Aorta (tissue), 5 donors: ENCODE measurements around the gene KIRREL2. TPM values are rescaled to one million over a fixed set of nuclear protein-coding genes. Genes with fewer than 3 reads are reported as not detected.
A peak's percentile ranks its signal among the peaks of the same experiment; 100 is the strongest.

Experiments used
- ATAC-seq: fragments of 200-7000 bp; cut with Tn5 transposase; one replicate; pipeline ENCODE4 v1.9.1; 2022; ENCODE audit warnings: moderate library complexity; ENCODE audit not compliant: low FRiP score
- DNase-seq, 2 donors: peaks; one replicate each; pipeline ENCODE4 v3.0.0-alpha.2; 2020
- H3K27ac ChIP-seq, 2 donors: one replicate each; pipeline ENCODE4 v1.5.1; 2013; ENCODE audit warnings: low read length in 2 of 2, mild to moderate bottlenecking in 2 of 2, moderate library complexity in 2 of 2, control low read depth in 1 of 2, inconsistent platforms in 1 of 2, low read depth in 1 of 2
- H3K27me3 ChIP-seq, 2 donors: one replicate each; pipeline ENCODE4 v1.6.1; 2013; ENCODE audit warnings: control low read depth in 1 of 2, low read length in 1 of 2, mild to moderate bottlenecking in 1 of 2, moderate library complexity in 1 of 2; ENCODE audit not compliant: insufficient read depth in 2 of 2, control insufficient read depth in 1 of 2
- H3K36me3 ChIP-seq, 2 donors: one replicate each; pipeline ENCODE4 v1.6.1; 2013; ENCODE audit warnings: control low read depth in 1 of 2, low read length in 1 of 2, mild to moderate bottlenecking in 1 of 2; ENCODE audit not compliant: insufficient read depth in 2 of 2, control insufficient read depth in 1 of 2
- H3K4me1 ChIP-seq, 2 donors: one replicate each; pipeline ENCODE4 v1.6.1; 2013; ENCODE audit warnings: low read length in 2 of 2, control low read depth in 1 of 2, mild to moderate bottlenecking in 1 of 2, moderate library complexity in 1 of 2; ENCODE audit not compliant: insufficient read depth in 2 of 2, control insufficient read depth in 1 of 2
- H3K4me3 ChIP-seq, 2 donors: one replicate each; pipeline ENCODE4 v1.5.1; 2013; ENCODE audit warnings: low read length in 2 of 2, control low read depth in 1 of 2, mild to moderate bottlenecking in 1 of 2
- H3K9me3 ChIP-seq: one replicate; pipeline ENCODE4 v1.6.1; 2013; ENCODE audit warnings: mild to moderate bottlenecking, low read length; ENCODE audit not compliant: control insufficient read depth
- WGBS, 2 donors: extraction: QIAGEN DNeasy Blood & Tissue Kit; methylation state at CpG; one replicate each; pipeline ENCODE4 v1.1.7; 2013; 5-methylcytosine and 5-hydroxymethylcytosine counted together
- intact Hi-C, 2 donors: fragments of 100-400 bp; cut with DNase I; formaldehyde crosslinking; loops; one replicate each; pipeline versions ENCODE4 v1.14.2 to v1.15.0; 2022
- polyA plus RNA-seq, 2 donors: library from polyadenylated mRNA; stranded (reverse); fragments of 200-250 nt; gene quantifications; one replicate each; pipeline ENCODE4 v1.2.3, GENCODE V29; 2013
- total RNA-seq, 2 donors: library from RNA; stranded (reverse); fragmentation: NEBNext Ultra II Directional; extraction: Animal tissue kit (Norgen Biotek cat#: 25700); gene quantifications; one replicate each; pipeline ENCODE4 v1.2.1, GENCODE V29; 2021
- donor health status: healthy with polysubstance abuse.
- donor health status: Bipolar disorder and iron deficiency.
- donor health status: DM: no; HTN: no; CAD: no.
- donor health status: DM: no; HTN: no; CAD: no.
- donor health status: DM: yes; HTN: yes; CAD: no.

KIRREL2 gene
- total and polyA plus RNA-seq, 4 donors, result 0.08 to 0.50 TPM; not detected in 2

DNA sequence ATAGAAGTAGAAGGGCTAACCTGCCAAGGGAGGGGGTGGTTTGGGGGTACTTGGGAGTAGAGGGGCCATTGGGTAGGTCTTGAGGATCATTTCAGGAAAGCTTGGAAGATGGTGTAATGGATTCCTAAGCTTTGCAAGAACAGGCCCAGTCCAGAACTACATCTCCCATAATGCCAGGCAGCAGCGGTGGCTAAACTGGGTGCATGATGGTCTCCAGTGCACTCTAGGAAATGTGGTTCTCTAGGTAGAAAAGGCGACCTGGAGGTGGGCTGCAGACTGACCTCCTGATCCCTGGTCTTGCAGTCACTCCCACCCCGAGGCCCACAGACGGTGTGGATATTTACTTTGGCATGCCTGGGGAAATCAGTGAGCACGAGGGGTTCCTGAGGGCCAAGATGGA, 15.5 kb downstream of the KIRREL2 start:
- ATAC-seq (no peak), DNase-seq (no peak)
- intact Hi-C loops, result loop anchor here in 1 of 2 donors (10.0 kb wide), 1 partner anchor 63 kb away; the partner anchor contains the start of gene LRFN3
- H3K4me1 ChIP-seq, result no peaks in the 10 kb centered on the region
- no peaks in the 10 kb centered on the region for H3K36me3 ChIP-seq
- no peak overlapping the region for H3K4me3 ChIP-seq
- no peaks in the 10 kb centered on the region for H3K9me3 ChIP-seq
- 83% methylated on average over 5 of the region's 5 CpGs for WGBS, 2 donors
- H3K27ac ChIP-seq, result no peak overlapping the region
- no peaks in the 10 kb centered on the region for H3K27me3 ChIP-seq

DNA sequence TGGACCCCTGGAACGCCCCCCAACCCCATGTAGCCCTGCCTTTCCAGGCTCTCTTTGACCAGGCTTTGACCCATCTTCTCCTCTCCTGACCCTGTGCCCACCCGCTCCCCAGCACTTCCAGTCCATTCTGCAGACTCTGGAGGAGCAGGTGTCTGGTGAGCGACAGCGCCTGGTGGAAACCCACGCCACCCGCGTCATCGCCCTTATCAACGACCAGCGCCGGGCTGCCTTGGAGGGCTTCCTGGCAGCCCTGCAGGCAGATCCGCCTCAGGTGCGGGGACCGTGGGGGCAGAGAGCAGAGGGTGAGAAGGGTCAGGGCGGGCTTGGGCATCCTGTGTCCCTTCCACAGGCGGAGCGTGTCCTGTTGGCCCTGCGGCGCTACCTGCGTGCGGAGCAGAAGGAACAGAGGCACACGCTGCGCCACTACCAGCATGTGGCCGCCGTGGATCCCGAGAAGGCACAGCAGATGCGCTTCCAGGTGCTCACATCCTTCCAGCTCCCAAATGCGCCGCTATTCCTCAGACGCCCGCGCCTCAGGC, 17.8 kb downstream of the KIRREL2 start:
- Histone ChIP-seq H3K4me1 (no peaks in the 10 kb centered on the region), H3K4me3 (no peak overlapping the region), H3K27me3 (no peaks in the 10 kb centered on the region), H3K36me3 (no peaks in the 10 kb centered on the region), H3K9me3 (no peaks in the 10 kb centered on the region), H3K27ac (no peak overlapping the region)
- ATAC-seq, result no peak
- intact Hi-C loops, result loop anchor here in 1 of 2 donors (10.0 kb wide), 1 partner anchor 60 kb away; the partner anchor contains the start of gene LRFN3
- DNase-seq, result no peak
- 95 to 97% methylated on average over 29 to 32 of the region's 32 CpGs for WGBS, 2 donors

DNA sequence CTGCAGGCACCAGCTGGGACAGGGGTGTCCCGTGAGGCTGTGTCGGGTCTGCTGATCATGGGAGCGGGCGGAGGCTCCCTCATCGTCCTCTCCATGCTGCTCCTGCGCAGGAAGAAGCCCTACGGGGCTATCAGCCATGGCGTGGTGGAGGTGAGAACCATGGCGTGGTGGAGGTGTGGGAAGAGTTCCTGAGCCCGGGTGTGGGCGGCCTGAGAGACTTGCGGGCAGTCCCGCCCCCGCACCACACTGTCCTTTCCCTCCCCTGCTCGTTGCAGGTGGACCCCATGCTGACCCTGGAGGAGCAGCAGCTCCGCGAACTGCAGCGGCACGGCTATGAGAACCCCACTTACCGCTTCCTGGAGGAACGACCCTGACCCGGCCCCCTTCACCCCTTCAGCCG, 22.4 kb downstream of the KIRREL2 start:
- WGBS, 2 donors, result 67% methylated on average over 22 to 23 of the region's 23 CpGs
- intact Hi-C loops, result loop anchor here (5.0 to 10.0 kb wide), 2 partner anchors 56 to 102 kb away; partner anchors contain the start of genes ARHGAP33 (in 1 of the 2) and LRFN3 (in 1 of the 2)
- Histone ChIP-seq H3K27ac (no peak overlapping the region), H3K4me3 (no peak overlapping the region), H3K27me3 (no peaks in the 10 kb centered on the region), H3K36me3 (no peaks in the 10 kb centered on the region), H3K4me1 (no peaks in the 10 kb centered on the region), H3K9me3 (no peaks in the 10 kb centered on the region)
- ATAC-seq, result peak; percentile 9
- no peak for DNase-seq

DNA sequence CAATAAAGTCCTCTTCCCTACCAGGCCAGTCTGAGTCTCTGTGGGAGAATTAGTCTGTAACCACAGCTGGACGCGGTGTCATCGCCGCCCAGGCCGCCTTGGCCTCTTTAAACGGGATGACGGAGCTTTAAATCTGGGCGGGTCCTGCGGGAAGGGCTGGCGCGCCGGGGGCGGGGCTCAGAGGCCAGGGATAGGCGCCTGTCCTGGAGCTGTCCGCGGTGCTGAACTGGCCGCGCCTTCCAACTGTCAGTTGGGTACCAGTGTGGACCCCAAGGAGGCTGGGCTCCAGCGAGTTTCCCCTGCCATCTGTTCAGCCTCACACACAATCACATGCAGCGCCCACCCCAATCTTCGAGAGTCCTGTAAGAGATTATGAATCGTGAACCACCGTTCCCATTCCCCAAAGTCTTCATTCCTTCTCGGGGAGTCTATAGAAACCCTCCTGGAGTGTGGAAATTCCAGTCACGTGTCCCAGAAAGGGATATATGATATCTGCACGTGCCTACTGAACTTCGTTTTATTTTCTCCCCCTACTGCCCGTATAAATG, 23.1 kb downstream of the KIRREL2 start:
- peak; percentile 93 for ATAC-seq

DNA sequence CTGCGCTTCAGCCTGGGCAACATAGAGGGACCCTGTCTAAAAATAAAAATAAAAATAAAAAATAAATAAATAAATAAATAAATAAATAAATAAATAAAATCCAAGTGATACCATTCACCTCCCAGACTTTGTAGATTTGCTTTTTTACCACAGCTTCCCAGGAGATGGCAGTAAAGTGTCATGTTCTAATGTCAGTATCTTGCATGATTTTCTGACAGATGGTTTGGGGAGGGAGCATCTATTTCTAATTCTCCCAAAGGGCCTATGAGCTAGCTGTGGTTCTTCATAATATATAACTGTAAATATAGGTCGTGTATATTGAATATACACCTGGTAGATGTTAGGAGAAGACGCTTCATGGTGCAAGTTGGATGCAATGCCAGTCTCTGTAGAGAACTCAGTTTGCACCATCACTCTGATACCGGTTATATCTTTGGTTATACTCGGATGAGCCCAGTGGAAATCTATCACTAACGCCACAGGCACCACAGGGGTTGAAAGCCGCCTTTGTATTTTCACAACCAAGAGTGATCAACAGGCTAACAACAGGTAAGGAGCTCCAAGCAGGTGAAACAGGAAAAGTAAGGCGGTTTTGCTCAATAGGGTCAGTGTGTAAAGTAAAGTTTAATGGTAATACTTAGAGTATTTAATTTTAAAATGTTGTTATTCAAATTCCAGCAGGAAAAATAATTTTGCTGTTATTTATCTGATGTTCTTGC, 25.6 kb downstream of the KIRREL2 start:
- no peaks in the 10 kb centered on the region for H3K36me3 ChIP-seq
- ATAC-seq (no peak), DNase-seq (no peak)
- H3K27me3 ChIP-seq, result no peaks in the 10 kb centered on the region
- no peaks in the 10 kb centered on the region for H3K9me3 ChIP-seq
- no peak overlapping the region for H3K4me3 ChIP-seq
- H3K4me1 ChIP-seq, result no peaks in the 10 kb centered on the region
- WGBS, 2 donors, result 26% methylated on average over 8 of the region's 8 CpGs
- no peak overlapping the region for H3K27ac ChIP-seq
- intact Hi-C loops, result loop anchor here in 1 of 2 donors (2.0 kb wide), 1 partner anchor 49 kb away; no protein-coding TSS in a partner anchor

More for the DNA sequence above, 23.1 kb downstream of the KIRREL2 start:
- no peaks in the 10 kb centered on the region for H3K27me3 ChIP-seq
- H3K36me3 ChIP-seq, result no peaks in the 10 kb centered on the region
- peak; percentile 95 to 97 for DNase-seq
- no peaks in the 10 kb centered on the region for H3K9me3 ChIP-seq
- H3K4me1 ChIP-seq, result no peaks in the 10 kb centered on the region
- H3K27ac ChIP-seq, result no peak overlapping the region
- WGBS, 2 donors, result 2 to 3% methylated on average over 28 of the region's 28 CpGs
- intact Hi-C loops, result loop anchor here (5.0 to 10.0 kb wide), 2 partner anchors 55 to 103 kb away; partner anchors contain the start of genes ARHGAP33 (in 1 of the 2) and LRFN3 (in 1 of the 2)
- no peak overlapping the region for H3K4me3 ChIP-seq

DNA sequence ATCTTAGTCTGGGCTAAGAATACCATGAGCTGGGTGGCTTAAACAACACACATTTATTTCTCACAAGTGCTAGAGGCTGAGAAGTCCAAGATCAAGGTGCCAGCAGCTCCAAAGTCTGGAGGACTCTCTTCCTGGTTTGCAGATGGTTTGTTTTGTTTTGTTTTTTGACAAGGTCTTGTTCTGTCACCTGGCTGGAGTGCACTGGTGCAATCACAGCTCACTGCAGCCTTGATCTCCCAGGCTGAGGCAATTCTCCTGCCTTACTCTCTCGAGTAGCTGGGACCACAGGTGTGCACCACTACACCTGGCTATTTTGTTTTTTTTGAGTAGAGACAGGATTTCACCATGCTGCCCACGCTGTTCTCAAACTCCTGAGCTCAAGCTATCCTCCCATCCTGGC, 27.2 kb downstream of the KIRREL2 start:
- intact Hi-C loops, result loop anchor here in 1 of 2 donors (2.0 kb wide), 1 partner anchor 47 kb away; no protein-coding TSS in a partner anchor
- whole genome bisulfite sequencing, 2 donors, result 61 to 78% methylated on average over 2 of the region's 2 CpGs
- ATAC-seq, result no peak

DNA sequence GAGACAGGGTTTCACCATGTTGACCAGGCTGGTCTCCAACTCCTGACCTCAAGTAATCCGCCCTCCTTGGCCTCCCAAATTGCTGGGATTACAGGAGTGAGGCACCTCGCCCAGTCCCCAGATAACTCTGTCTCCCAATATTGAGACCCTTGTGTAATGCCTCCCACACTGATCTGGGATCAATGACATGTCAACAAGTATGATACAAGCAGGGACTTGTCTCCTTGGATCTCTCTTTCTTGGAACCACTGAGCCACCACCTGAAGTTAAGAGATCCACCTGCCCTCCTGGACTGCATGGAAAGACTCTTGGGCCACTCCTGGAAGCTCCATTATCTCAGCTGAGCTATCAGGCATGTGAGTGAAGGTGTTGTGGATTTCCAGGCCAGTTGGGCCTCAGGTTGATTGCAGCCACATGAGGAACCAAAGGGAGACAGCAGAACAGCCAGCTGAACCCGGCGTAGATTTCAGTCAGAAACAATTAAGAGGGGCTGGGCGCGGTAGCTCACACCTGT, 28.6 kb downstream of the KIRREL2 start:
- H3K4me1 ChIP-seq, result no peaks in the 10 kb centered on the region
- intact Hi-C loops, result no loop called here
- WGBS, 2 donors, result 90 to 91% methylated on average over 6 of the region's 6 CpGs
- ATAC-seq (no peak), DNase-seq (no peak)
- no peak overlapping the region for H3K4me3 ChIP-seq
- no peaks in the 10 kb centered on the region for H3K9me3 ChIP-seq
- H3K27ac ChIP-seq, result no peak overlapping the region
- H3K27me3 ChIP-seq, result no peaks in the 10 kb centered on the region
- no peaks in the 10 kb centered on the region for H3K36me3 ChIP-seq

More for the DNA sequence above, 27.2 kb downstream of the KIRREL2 start:
- no peaks in the 10 kb centered on the region for H3K9me3 ChIP-seq
- no peaks in the 10 kb centered on the region for H3K4me1 ChIP-seq
- no peak overlapping the region for H3K4me3 ChIP-seq
- no peaks in the 10 kb centered on the region for H3K36me3 ChIP-seq
- no peak overlapping the region for H3K27ac ChIP-seq
- H3K27me3 ChIP-seq, result no peaks in the 10 kb centered on the region
- DNase-seq, result no peak

DNA sequence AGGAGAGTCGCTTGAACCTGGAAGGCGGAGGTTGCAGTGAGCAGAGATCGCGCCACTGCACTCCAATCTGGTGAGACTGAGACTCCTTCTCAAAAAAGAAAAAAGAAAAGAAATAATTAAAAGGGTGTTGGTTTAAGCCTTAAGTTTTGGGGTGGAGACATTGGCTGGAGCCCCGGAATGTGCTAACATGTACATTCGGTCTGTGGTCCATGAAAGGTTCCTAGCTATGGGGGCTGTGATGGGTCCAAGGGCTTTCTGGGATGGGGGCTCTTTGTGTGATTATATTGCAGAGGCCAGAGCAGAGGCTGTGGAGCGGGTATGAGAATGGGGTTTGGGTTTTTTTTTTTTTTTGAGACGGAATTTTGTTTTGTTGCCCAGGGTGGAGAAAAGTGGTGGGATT, 29.2 kb downstream of the KIRREL2 start:
- H3K27ac ChIP-seq, result no peak overlapping the region
- ATAC-seq (no peak), DNase-seq (no peak)
- H3K36me3 ChIP-seq, result no peaks in the 10 kb centered on the region
- no peaks in the 10 kb centered on the region for H3K9me3 ChIP-seq
- intact Hi-C loops, result no loop called here
- H3K4me3 ChIP-seq, result no peak overlapping the region
- H3K4me1 ChIP-seq, result no peaks in the 10 kb centered on the region
- H3K27me3 ChIP-seq, result no peaks in the 10 kb centered on the region
- 94 to 95% methylated on average over 7 of the region's 8 CpGs for WGBS, 2 donors
